C4-2B (cell line): ENCODE data around the gene GTSE1.

ENCODE experiments used
- H3K27ac ChIP-seq: fragments of 450-650 bp; 2 replicates; pipeline ENCODE4 v1.5.1; 2017
- ZFX ChIP-seq: fragments of 450-650 bp; IDR thresholded peaks from 2 replicates; pipeline ENCODE4 v1.6.1; 2017
- TF ChIP-seq, protein P1 (sequence below): fragments of 450-650 bp; conservative IDR thresholded peaks from 2 replicates; pipeline ENCODE4 v1.5.1; 2017; ENCODE audit warnings: mild to moderate bottlenecking

Gene GTSE1

DNA sequence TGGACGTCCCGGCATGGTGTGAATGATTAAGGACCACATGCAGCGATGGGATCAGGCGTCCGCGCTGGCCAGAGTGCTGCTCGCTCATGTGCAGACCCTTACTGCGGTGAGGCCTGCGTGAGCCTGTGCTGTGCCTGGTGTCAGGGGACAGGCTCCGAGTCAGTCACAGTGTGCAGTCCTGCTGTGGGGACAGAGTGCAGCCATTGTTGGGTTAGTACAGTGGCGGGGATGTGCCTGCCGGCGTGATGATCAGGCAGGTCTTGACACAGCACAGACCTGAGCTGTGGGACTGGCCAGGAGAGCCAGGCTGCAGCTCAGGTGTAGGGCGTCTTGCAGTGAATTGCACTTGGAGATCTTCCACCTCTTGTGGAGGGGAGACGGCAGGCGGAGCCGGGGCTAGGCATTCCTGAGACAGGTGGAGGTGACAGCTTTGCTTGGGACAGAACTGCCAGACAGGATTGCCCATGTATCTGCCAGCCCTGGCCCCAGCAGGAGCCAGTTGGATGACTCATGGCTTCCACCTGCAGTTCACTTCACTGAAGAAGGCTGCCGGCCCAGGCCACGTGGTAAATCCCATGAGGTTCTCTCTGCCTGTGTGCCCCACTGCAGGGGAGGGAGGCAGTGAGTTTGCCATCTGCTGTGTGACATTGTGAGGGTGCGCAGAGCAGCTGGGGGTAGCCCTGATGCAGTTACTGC is 56.2 kb downstream of the GTSE1 start:
- no peak overlapping the region for H3K27ac ChIP-seq
- TF ChIP-seq, protein P1, sequence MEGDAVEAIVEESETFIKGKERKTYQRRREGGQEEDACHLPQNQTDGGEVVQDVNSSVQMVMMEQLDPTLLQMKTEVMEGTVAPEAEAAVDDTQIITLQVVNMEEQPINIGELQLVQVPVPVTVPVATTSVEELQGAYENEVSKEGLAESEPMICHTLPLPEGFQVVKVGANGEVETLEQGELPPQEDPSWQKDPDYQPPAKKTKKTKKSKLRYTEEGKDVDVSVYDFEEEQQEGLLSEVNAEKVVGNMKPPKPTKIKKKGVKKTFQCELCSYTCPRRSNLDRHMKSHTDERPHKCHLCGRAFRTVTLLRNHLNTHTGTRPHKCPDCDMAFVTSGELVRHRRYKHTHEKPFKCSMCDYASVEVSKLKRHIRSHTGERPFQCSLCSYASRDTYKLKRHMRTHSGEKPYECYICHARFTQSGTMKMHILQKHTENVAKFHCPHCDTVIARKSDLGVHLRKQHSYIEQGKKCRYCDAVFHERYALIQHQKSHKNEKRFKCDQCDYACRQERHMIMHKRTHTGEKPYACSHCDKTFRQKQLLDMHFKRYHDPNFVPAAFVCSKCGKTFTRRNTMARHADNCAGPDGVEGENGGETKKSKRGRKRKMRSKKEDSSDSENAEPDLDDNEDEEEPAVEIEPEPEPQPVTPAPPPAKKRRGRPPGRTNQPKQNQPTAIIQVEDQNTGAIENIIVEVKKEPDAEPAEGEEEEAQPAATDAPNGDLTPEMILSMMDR, result no peak
- no peak for TF ChIP-seq ZFX

DNA sequence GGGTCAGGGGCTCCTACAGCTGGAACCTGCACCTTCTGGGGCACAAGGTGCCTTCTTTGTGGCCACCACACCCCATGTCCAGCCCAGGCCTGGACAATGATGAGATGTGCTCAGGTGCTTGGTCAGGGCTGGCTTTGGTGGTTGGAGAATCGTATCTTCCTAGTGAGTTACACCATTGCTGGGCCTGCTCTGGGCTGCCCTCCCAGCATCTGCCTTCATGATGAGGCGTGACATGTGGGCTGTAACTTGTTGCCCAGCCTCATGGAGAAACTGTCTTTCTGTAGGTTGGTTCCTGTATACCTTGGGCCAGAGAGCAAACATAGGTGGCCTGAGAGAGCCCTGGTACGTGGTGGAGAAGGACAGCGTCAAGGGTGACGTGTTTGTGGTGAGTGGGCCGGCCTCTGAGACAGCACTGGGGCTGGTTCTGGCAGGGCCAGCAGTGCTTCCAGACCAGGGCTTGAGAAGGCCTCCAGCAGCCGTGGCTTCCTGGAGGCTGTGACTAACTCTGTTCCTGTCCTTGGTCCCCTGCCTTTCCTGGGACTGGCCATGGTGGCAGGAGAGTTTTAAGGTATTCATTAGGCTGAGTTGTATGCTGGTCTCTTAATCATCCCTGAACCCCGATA is 56.9 kb downstream of the GTSE1 start:
- TF ChIP-seq, protein P1, result no peak
- TF ChIP-seq ZFX, result no peak
- H3K27ac ChIP-seq, result no peak overlapping the region

DNA sequence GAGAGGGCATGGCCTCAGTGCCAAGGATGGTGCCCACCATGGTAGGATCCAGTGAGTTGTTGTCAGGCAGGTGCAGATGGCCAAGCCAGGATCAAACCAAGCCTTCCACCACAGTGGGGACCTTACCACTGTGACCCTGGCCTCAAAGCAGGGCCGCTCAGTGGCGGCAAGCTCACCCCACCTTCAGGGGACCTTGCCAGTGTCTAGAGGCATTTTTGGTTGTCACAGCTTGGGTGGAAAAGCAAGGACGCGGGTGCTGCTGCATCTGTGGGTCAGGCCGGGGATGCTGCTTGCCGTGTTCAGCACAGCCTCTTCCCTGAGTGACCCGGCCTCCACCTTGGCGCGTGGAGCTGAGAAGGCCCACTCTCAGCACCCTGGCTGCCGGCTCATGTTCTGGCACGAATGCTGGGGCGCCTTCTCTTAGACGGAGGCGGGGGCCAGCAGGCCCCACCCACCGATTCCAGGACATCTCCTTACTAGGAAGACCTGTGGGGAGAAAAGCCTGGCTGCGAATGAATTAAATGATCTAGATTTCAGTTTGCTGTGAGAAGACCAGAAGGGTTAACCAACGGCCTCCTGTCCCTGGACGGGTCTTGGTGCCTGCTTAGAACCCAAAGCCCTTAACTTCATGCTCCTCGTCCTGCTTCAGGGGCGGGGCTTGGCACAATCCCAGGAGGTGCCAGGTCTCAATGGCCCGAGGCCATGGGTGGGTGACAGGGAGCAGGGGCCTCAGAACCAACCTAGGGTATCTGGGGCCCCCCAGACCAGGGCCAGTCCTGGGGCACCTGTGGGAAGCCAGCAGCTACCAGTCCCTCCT is 57.7 kb downstream of the GTSE1 start:
- TF ChIP-seq, protein P1, result no peak
- TF ChIP-seq ZFX, result no peak
- H3K27ac ChIP-seq, result no peak overlapping the region

DNA sequence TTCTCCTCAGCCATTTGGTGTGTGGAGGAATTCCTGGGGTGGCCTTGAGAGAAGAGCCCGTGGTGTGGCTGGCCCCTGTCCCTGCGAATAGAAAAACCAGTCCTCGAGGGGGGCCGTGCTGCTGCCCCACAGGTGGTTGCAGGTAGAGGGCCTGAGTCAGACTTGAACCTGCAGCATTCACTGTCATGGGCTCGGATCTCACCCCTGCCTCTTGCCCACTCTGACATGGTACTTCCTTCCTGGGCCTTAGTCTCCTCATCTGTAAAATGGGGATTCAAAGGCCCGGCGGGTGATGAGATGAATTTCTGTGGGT is 58.3 kb downstream of the GTSE1 start:
- no peak overlapping the region for H3K27ac ChIP-seq
- TF ChIP-seq, protein P1, result no peak
- no peak for TF ChIP-seq ZFX

DNA sequence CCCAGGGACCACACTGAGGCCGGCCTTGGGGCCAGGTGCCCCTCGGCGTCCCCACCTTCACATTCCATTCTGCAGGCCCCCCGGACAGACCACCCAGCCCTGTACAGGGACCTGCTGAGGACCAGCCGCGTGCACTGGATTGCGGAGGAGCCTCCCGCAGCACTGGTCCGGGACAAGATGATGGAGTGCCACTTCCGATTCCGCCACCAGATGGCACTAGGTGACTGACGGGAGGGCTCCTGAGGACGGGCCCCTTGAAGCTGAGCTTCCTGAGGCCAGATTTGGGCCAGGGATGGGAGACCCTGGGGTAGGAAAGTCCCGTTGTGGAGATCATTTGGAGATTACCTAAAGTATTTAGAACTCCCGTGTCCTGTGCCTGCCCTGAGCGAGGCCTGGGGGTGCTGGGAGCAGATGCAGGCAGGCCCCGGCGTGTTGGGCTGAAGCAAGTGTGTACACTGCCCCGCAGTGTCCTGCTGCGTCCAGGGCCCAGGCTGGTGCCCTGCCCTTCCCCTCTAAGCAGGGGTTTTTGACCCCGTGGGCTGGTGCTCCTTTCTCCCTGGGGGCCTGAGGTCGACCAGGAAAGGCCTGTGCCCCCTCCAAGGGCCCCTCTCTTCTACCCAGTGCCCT is 58.8 kb downstream of the GTSE1 start:
- TF ChIP-seq, protein P1, result peak; percentile 91
- no peak for TF ChIP-seq ZFX
- no peak overlapping the region for H3K27ac ChIP-seq

DNA sequence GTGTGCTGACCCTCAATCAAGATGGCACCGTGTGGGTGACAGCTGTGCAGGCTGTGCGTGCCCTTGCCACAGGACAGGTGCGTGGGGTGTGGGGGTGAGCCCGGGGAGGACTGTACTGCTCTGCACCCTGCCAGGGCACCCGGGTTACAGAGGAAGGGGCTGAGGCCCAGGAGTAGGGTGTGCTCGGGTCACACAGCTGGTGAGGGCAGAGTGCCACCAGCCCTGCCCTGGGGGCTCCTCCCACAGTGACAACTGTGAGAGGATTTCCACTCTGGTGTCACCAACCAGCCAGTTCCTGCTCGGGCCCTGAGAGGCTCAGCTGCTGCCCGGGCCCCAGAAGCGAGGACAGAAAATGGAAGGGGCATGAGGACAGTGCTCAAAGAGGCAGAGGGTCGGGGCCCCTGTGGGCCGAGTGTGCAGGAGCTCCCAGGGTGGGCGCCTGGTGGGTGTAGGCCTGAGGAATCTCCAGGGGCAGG is 59.4 kb downstream of the GTSE1 start:
- TF ChIP-seq, protein P1, result no peak
- no peak for TF ChIP-seq ZFX
- H3K27ac ChIP-seq, result no peak overlapping the region
